ENCODE measurements around the gene STRIT1. TPM values are rescaled to one million over a fixed set of nuclear protein-coding genes. Genes with fewer than 3 reads are reported as not detected.

The STRIT1 gene
- total and polyA plus RNA-seq, 2 experiments from 2014 or later = 0.60 to 1.4 TPM

DNA sequence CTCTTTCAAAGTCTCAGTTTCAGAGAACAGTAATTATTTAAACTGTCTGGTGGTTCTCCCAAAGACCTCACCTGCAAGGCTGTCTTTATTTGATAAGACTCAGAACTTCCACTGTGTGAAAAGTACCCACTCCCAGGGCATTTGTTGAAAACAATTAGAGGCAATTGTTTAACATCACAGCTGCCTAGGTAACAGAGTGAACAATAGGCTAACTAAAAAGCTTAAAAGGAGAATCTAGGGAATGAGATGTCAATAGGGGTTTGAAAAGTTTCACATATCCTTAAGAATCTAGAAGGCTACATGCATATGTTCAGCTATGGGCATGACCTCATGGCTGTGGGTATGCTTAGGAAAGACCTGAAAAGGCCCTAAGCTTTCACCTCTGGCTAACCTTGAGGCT is 2.9 kb upstream of the STRIT1 start:
- H3K79me2 ChIP-seq = no peaks in the 10 kb centered on the region
- no peaks in the 10 kb centered on the region for H3K9me2 ChIP-seq (replicated peaks; ENCODE audit: insufficient read depth)
- no peak overlapping the region for H3K4me3 ChIP-seq
- H3K4me1 ChIP-seq (ENCODE audit: insufficient read depth) = no peaks in the 10 kb centered on the region
- H3K27ac ChIP-seq = no peak overlapping the region
- H3K4me2 ChIP-seq = no peak overlapping the region
- peaks cover 4% of the 10 kb centered on the region for H3K9me3 ChIP-seq (ENCODE audit: low read depth)
- H2AFZ ChIP-seq = no peak overlapping the region
- DNase-seq (ENCODE audit: low spot score) = no peak
- no peaks in the 10 kb centered on the region for H4K20me1 ChIP-seq (ENCODE audit: insufficient read depth, poor library complexity, severe bottlenecking)
- no peak for TF ChIP-seq EZH2phosphoT487 (IDR thresholded peaks at IDR 0.05; ENCODE audit: low read depth, severe bottlenecking, unreplicated experiment)
- TF ChIP-seq, protein P1, sequence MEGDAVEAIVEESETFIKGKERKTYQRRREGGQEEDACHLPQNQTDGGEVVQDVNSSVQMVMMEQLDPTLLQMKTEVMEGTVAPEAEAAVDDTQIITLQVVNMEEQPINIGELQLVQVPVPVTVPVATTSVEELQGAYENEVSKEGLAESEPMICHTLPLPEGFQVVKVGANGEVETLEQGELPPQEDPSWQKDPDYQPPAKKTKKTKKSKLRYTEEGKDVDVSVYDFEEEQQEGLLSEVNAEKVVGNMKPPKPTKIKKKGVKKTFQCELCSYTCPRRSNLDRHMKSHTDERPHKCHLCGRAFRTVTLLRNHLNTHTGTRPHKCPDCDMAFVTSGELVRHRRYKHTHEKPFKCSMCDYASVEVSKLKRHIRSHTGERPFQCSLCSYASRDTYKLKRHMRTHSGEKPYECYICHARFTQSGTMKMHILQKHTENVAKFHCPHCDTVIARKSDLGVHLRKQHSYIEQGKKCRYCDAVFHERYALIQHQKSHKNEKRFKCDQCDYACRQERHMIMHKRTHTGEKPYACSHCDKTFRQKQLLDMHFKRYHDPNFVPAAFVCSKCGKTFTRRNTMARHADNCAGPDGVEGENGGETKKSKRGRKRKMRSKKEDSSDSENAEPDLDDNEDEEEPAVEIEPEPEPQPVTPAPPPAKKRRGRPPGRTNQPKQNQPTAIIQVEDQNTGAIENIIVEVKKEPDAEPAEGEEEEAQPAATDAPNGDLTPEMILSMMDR (IDR thresholded peaks at IDR 0.05; ENCODE audit: poor library complexity) = no peak
- no peak for TF ChIP-seq EZH2 (IDR thresholded peaks at IDR 0.05; ENCODE audit: borderline replicate concordance)
- no peaks in the 10 kb centered on the region for H3K27me3 ChIP-seq
- H3K36me3 ChIP-seq (replicated peaks; ENCODE audit: insufficient read depth, low read depth) = no peaks in the 10 kb centered on the region

DNA sequence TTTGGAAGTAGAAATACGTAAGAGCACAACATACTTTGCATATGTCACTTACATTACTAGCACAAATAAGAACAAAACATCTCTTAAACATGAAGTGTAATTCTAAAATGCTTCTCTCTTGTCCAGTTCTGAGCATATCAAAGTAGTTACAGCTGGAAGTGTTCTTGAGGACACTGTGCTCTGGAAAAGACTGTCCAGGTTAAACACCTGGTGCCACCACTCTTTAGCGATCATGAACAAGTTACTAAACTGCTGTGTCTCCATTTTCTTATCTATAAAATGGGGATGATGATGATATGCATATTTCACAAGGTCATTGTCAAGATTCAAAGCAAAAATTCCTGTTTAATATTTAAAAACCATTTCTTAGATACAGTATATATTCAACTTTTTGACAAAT is 790 bp downstream of the STRIT1 start:
- Histone ChIP-seq H3K79me2 (no peaks in the 10 kb centered on the region), H3K27me3 (no peaks in the 10 kb centered on the region), H3K4me1 (ENCODE audit: insufficient read depth) (no peaks in the 10 kb centered on the region), H3K9me3 (ENCODE audit: low read depth) (peaks cover 4% of the 10 kb centered on the region), H3K36me3 (replicated peaks; ENCODE audit: insufficient read depth, low read depth) (no peaks in the 10 kb centered on the region), H3K27ac (no peak overlapping the region), H3K4me3 (no peak overlapping the region), H4K20me1 (ENCODE audit: insufficient read depth, poor library complexity, severe bottlenecking) (no peaks in the 10 kb centered on the region), H2AFZ (no peak overlapping the region), H3K9me2 (replicated peaks; ENCODE audit: insufficient read depth) (no peaks in the 10 kb centered on the region), H3K4me2 (no peak overlapping the region)
- WGBS (ENCODE audit: low lambda C conversion rate, missing lambda C conversion rate) = 82% methylated on average over 2 of the region's 2 CpGs
- TF ChIP-seq EZH2 (IDR thresholded peaks at IDR 0.05; ENCODE audit: borderline replicate concordance) = no peak
- TF ChIP-seq EZH2phosphoT487 (IDR thresholded peaks at IDR 0.05; ENCODE audit: low read depth, severe bottlenecking, unreplicated experiment) = no peak
- TF ChIP-seq, protein P1 (IDR thresholded peaks at IDR 0.05; ENCODE audit: poor library complexity) = no peak
- no peak for DNase-seq (ENCODE audit: low spot score)

DNA sequence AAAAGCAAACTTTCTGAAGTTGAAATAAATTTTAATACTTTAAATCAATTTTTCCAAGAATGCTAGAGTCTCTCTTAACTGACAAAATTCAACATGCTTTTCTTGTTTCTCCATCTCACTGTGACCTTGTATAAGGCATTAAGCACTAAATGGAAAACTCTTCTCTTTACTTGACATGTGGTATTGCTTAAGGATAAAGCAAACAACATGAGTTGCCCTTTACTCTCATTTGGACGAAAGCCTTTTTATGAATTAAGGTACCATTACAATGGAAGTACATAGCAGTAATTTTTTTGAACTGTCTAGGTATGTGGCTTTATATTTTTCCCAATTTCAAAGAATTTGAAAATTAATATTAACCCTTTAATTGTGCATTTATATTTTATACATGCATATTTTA is 1.4 kb downstream of the STRIT1 start:
- Histone ChIP-seq H3K27me3 (no peaks in the 10 kb centered on the region), H3K4me3 (no peak overlapping the region), H3K9me2 (replicated peaks; ENCODE audit: insufficient read depth) (no peaks in the 10 kb centered on the region), H2AFZ (no peak overlapping the region), H3K9me3 (ENCODE audit: low read depth) (peaks cover 3% of the 10 kb centered on the region), H3K27ac (no peak overlapping the region), H4K20me1 (ENCODE audit: insufficient read depth, poor library complexity, severe bottlenecking) (no peaks in the 10 kb centered on the region), H3K4me2 (no peak overlapping the region), H3K36me3 (replicated peaks; ENCODE audit: insufficient read depth, low read depth) (no peaks in the 10 kb centered on the region), H3K4me1 (ENCODE audit: insufficient read depth) (no peaks in the 10 kb centered on the region), H3K79me2 (no peaks in the 10 kb centered on the region)
- TF ChIP-seq, protein P1 (IDR thresholded peaks at IDR 0.05; ENCODE audit: poor library complexity) = no peak
- TF ChIP-seq EZH2phosphoT487 (IDR thresholded peaks at IDR 0.05; ENCODE audit: low read depth, severe bottlenecking, unreplicated experiment) = no peak
- TF ChIP-seq EZH2 (IDR thresholded peaks at IDR 0.05; ENCODE audit: borderline replicate concordance) = no peak
- DNase-seq (ENCODE audit: low spot score) = no peak
- 21% methylated on average over 1 of the region's 1 CpG for WGBS (ENCODE audit: low lambda C conversion rate, missing lambda C conversion rate)

DNA sequence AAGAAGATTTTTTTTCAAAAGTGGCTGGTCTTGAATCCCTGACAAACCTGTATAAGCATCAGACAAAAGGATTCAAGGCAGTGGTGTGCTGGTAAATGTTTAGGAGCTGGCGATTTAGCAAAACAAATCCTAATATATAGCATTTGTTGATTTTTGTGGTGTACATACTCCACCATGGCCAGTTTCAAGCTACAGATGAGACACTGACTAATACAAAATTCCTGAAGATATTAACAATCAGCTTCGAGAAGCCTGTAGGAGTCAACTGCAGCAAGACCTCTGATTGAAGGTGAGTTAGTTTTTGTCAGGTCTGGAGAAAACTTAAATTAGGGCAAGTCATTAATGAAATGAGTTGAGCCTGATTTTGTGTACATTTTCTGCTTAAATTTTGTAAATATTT is 6.7 kb downstream of the STRIT1 start:
- Histone ChIP-seq H3K4me3 (no peak overlapping the region), H3K27me3 (no peaks in the 10 kb centered on the region), H4K20me1 (ENCODE audit: insufficient read depth, poor library complexity, severe bottlenecking) (no peaks in the 10 kb centered on the region), H3K79me2 (no peaks in the 10 kb centered on the region), H3K27ac (no peak overlapping the region), H3K9me2 (replicated peaks; ENCODE audit: insufficient read depth) (no peaks in the 10 kb centered on the region), H2AFZ (no peak overlapping the region), H3K4me1 (ENCODE audit: insufficient read depth) (no peaks in the 10 kb centered on the region), H3K9me3 (ENCODE audit: low read depth) (no peaks in the 10 kb centered on the region), H3K4me2 (no peak overlapping the region), H3K36me3 (replicated peaks; ENCODE audit: insufficient read depth, low read depth) (no peaks in the 10 kb centered on the region)
- no peak for DNase-seq (ENCODE audit: low spot score)
- WGBS (ENCODE audit: low lambda C conversion rate, missing lambda C conversion rate) = 82% methylated on average over 2 of the region's 2 CpGs
- TF ChIP-seq EZH2phosphoT487 (IDR thresholded peaks at IDR 0.05; ENCODE audit: low read depth, severe bottlenecking, unreplicated experiment) (no peak), EZH2 (IDR thresholded peaks at IDR 0.05; ENCODE audit: borderline replicate concordance) (no peak)
- TF ChIP-seq, protein P1 (IDR thresholded peaks at IDR 0.05; ENCODE audit: poor library complexity) = no peak

Data from hepatocyte (in vitro differentiated cells).